Effector memory CD8-positive, alpha-beta T cell (primary cell): ENCODE measurements around the gene PNISR.

Experiments
- ATAC-seq: fragments of 150-1000 bp; cut with Tn5 transposase; replicated peaks from 2 replicates; pipeline ENCODE4 v1.10.0; 2021; ENCODE audit warnings: mild to moderate bottlenecking, moderate library complexity
- DNase-seq, 3 experiments: peaks; one replicate each; pipeline ENCODE4 v3.0.0; 2021
- H3K27ac Mint-ChIP-seq, 2 donors: one replicate each; pipeline ENCODE4 v1.8.0; 2022; ENCODE audit warnings: mild to moderate bottlenecking in 2 of 2, mixed read lengths in 2 of 2, moderate library complexity in 2 of 2
- H3K27me3 Mint-ChIP-seq, 2 donors: one replicate each; pipeline ENCODE4 v1.8.0; 2022; ENCODE audit warnings: mixed read lengths in 2 of 2
- H3K36me3 Mint-ChIP-seq: one replicate; pipeline ENCODE4 v1.8.0; 2022; ENCODE audit warnings: mild to moderate bottlenecking, moderate library complexity, mixed read lengths; ENCODE audit not compliant: insufficient read depth
- H3K4me1 Mint-ChIP-seq, 2 donors: one replicate each; pipeline ENCODE4 v1.8.0; 2022; ENCODE audit warnings: low read depth in 2 of 2, mixed read lengths in 2 of 2
- H3K4me3 Mint-ChIP-seq, 2 donors: one replicate each; pipeline ENCODE4 v1.8.0; 2022; ENCODE audit warnings: mild to moderate bottlenecking in 2 of 2, mixed read lengths in 2 of 2, moderate library complexity in 2 of 2
- H3K9me3 Mint-ChIP-seq, 2 donors: one replicate each; pipeline ENCODE4 v1.8.0; 2022; ENCODE audit warnings: mixed read lengths in 2 of 2

Gene PNISR

DNA sequence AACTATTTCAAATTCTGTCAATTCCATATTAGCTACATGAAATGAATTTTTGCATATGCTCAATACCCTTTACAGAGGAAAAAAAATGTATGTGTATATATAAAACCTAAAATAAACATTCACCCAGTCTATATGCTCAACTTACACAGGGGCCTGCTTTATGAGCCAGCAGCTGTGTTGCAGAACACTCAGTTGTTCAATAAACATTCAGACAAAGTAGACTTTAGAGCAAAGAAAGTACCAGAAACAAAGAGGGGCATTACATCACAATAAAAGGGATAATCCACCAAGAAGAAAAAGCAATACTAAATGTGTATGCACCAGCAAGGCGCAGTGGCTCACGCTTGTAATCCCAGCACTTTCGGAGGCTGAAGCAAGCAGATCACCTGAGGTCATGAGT lies 40.6 kb downstream of the PNISR start:
- Mint-ChIP-seq H3K36me3 (no peaks in the 10 kb centered on the region), H3K4me3 (no peak overlapping the region), H3K27me3 (no peaks in the 10 kb centered on the region), H3K4me1 (peaks cover 0 to 2% of the 10 kb centered on the region in 2 donors), H3K9me3 (no peaks in the 10 kb centered on the region), H3K27ac (no peak overlapping the region)
- DNase-seq = no peak
- ATAC-seq = no peak

DNA sequence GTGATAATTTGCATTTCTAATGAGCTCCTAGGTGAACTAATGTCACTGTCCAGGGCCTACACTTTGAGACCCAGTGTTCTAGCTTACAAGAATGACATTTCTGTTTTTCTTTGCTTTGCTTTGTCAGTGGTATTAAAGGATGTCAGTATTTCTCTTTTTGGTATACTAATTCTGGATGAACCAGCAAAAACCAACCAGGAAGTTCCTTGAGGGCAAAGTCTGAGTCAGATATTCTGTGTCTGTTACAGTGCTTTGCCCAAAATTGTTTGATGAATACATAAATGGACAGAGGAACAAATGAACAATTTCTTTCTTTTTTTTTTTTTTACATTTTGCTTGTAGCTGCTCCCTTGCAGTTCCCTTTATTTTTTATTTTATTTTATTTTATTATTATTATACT lies 46.5 kb downstream of the PNISR start:
- DNase-seq (no peak), ATAC-seq (no peak)
- H3K36me3 Mint-ChIP-seq = no peaks in the 10 kb centered on the region
- no peaks in the 10 kb centered on the region for H3K4me1 Mint-ChIP-seq
- no peak overlapping the region for H3K4me3 Mint-ChIP-seq
- no peaks in the 10 kb centered on the region for H3K27me3 Mint-ChIP-seq
- no peaks in the 10 kb centered on the region for H3K9me3 Mint-ChIP-seq
- H3K27ac Mint-ChIP-seq = no peak overlapping the region

DNA sequence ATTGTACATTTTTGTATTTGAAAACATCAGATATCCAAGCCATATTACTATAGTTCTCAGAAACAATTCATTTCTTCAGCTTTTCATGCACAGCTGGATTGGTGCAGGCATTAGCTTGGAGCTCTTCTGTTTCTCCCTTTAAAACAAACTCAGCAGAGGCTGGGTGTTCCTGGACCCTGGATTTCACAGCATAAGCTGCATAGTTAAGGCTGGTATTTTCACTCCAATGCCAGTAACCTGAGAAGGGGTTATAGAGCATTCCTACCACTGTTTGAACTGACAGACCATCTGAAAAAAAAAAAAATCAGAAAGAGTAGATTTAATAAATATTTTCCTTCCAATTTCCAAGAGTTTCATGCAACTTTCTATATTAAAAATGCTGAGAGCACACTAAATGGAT lies 55.6 kb downstream of the PNISR start:
- Mint-ChIP-seq H3K27ac (no peak overlapping the region), H3K4me3 (no peak overlapping the region), H3K36me3 (peaks cover 8% of the 10 kb centered on the region), H3K9me3 (no peaks in the 10 kb centered on the region), H3K4me1 (no peaks in the 10 kb centered on the region), H3K27me3 (no peaks in the 10 kb centered on the region)
- DNase-seq (no peak), ATAC-seq (no peak)

DNA sequence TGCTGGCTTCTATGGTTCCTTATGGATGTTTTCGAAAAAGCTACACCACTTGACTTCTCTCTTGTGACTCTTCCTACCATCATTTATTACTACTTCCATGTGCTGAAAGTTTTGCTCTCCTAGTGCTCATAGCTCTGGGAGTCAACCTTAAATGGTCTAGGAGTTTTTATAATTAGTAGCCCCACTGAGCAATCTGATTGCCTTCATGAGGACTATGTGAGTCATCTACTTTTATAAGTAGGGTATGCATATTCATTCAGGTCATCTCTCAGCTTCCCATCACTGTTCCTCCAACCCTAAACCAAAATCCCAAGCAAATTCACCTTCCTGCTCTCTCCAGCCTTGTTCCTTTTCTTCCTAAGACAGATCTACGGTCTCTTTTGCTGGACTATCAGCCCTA lies 58.3 kb downstream of the PNISR start:
- Mint-ChIP-seq H3K36me3 (peaks cover 2% of the 10 kb centered on the region), H3K9me3 (no peaks in the 10 kb centered on the region), H3K27me3 (peaks cover 1 to 3% of the 10 kb centered on the region in 2 donors), H3K4me3 (no peak overlapping the region), H3K27ac (no peak overlapping the region), H3K4me1 (no peaks in the 10 kb centered on the region)
- DNase-seq (no peak), ATAC-seq (no peak)

DNA sequence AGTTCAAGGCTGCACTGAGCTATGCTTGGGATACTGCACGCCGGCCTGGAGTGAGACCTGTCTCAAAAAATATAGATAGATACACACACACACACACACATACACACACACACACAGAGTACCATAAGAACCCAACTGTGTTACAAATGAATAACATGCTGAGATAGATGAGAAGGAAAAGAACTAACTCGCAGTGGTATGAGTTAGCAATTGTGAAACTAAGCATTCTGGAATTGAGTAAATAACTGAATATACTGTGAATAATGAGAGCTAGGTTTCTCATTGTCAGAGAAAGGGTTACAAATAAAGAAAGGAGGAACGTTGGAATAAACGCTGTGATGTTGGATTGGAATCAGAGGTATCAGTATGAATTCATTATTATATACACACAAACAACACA lies 61.1 kb downstream of the PNISR start:
- ATAC-seq = no peak
- Mint-ChIP-seq H3K27me3 (peaks cover 12 to 18% of the 10 kb centered on the region in 2 donors), H3K4me3 (no peak overlapping the region), H3K27ac (no peak overlapping the region), H3K36me3 (no peaks in the 10 kb centered on the region), H3K9me3 (no peaks in the 10 kb centered on the region), H3K4me1 (no peaks in the 10 kb centered on the region)
- DNase-seq = no peak

- Mint-ChIP-seq H3K9me3 (no peaks in the 10 kb centered on the region), H3K4me3 (no peak overlapping the region), H3K27ac (no peak overlapping the region), H3K36me3 (no peaks in the 10 kb centered on the region), H3K27me3 (peaks cover 12 to 18% of the 10 kb centered on the region in 2 donors), H3K4me1 (no peaks in the 10 kb centered on the region)
- DNase-seq (no peak), ATAC-seq (no peak)
Measured at GRCh38 chr6:99362678-99363268, 62.3 kb downstream of the PNISR start.

DNA sequence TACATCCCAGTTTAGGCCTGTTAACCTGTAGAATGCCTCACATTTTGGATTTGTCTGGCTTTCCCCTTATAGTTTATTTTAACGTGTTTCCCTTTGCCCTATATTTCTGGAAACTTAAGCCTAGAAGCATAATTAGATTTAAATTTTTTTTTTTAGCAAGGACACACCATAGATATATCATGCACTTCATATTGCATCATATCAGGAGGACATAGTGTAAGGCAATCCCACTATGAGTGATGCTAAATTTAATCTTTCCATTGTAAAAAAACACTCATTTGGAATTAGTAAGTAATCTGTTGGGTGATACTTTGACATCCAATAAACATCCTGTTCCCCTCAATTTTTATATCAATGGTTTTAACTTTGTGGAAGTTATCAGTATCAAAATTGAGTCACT lies 65.3 kb downstream of the PNISR start:
- H3K4me3 Mint-ChIP-seq = no peak overlapping the region
- H3K4me1 Mint-ChIP-seq = no peaks in the 10 kb centered on the region
- no peak overlapping the region for H3K27ac Mint-ChIP-seq
- ATAC-seq (no peak), DNase-seq (no peak)
- peaks cover 29 to 32% of the 10 kb centered on the region in 2 donors for H3K27me3 Mint-ChIP-seq
- H3K9me3 Mint-ChIP-seq = no peaks in the 10 kb centered on the region
- H3K36me3 Mint-ChIP-seq = no peaks in the 10 kb centered on the region

GRCh38 chr6:99356641-99357040 lies 68.5 kb downstream of the PNISR start:
- Mint-ChIP-seq H3K36me3 (no peaks in the 10 kb centered on the region), H3K4me1 (no peaks in the 10 kb centered on the region), H3K9me3 (no peaks in the 10 kb centered on the region), H3K27me3 (peaks cover 42 to 44% of the 10 kb centered on the region in 2 donors), H3K27ac (no peak overlapping the region), H3K4me3 (no peak overlapping the region)
- DNase-seq (no peak), ATAC-seq (no peak)

- DNase-seq (no peak), ATAC-seq (no peak)
- Mint-ChIP-seq H3K36me3 (no peaks in the 10 kb centered on the region), H3K4me1 (peaks cover 3% of the 10 kb centered on the region in 2 donors), H3K27ac (no peak overlapping the region), H3K27me3 (peaks cover 46 to 51% of the 10 kb centered on the region in 2 donors), H3K9me3 (no peaks in the 10 kb centered on the region), H3K4me3 (no peak overlapping the region)
Measured at GRCh38 chr6:99354983-99355382, 70.1 kb downstream of the PNISR start.

DNA sequence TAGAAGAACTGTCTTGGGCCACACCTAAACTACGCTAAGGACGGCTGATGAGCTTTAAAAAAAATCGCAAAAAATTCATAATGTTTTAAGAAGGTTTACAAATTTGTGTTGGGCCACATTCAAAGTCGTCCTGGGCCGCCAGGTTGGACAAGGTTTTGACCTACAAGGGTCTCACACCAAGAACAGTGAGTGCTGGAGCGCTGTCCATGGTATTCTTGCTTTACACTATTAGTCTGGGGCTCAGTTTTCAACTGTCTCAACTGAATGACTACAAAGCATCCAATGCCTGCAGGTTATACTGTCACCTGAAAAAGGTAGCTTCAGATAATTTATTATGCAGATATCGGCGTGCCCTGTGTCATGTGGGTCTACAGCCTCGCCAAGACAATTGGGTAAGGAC lies 72.0 kb downstream of the PNISR start:
- Mint-ChIP-seq H3K4me3 (no peak overlapping the region), H3K27me3 (peaks cover 57 to 61% of the 10 kb centered on the region in 2 donors), H3K9me3 (no peaks in the 10 kb centered on the region), H3K36me3 (no peaks in the 10 kb centered on the region), H3K4me1 (peaks cover 3% of the 10 kb centered on the region in 2 donors), H3K27ac (no peak overlapping the region)
- ATAC-seq (no peak), DNase-seq (no peak)

GRCh38 chr6:99350573-99350972 lies 74.5 kb downstream of the PNISR start:
- Mint-ChIP-seq H3K27ac (no peak overlapping the region), H3K4me3 (no peak overlapping the region), H3K36me3 (no peaks in the 10 kb centered on the region), H3K4me1 (peaks cover 3% of the 10 kb centered on the region in 2 donors), H3K9me3 (no peaks in the 10 kb centered on the region), H3K27me3 (peaks cover 58 to 67% of the 10 kb centered on the region in 2 donors)
- DNase-seq (no peak), ATAC-seq (no peak)

DNA sequence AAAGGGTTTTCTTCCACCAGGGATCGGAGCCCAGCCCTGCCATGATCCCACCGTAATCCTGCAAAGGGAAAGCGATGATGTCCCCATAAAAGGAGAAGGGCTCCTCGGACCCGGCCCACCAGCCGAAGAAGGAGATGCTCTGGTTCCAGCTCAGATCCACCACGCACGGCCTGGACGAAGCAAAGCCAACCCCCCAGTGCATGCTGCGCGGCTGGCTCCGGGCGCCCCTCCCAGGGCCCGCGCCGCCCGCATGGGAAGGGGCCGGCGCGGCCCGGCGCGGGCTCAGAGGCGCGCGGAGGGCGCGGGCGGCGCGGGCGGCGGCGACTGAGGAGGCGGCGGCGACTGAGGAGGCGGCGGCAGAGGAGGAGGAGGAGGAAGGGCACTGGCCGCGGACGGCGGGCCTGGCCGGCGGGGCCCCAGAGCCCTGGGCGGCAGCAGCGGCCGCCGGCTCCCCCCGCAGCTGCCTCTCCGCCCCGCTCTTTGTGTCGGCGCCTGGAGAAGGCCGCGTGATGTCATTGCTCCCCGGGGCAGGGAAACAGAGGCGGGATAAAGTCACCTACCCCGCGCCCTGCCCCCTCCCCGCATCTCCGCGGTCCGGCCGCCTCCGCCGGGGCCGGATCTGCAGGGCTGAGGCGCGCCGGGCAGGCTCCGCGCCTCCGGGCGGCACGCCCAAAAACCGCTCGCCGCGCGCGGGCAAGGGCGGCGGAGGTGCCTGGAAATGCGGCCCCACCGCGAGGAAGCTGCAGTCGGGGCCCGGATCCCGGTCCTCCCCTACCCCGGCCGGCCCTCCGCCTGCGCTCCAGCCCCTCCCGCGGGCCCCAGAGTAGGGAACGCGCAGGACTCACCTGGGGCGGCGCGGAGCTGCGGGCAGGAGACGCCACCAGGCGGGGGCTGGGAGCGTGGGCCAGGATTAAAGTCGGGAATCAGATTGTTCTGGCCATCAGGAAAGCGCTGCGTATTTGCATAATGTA lies 75.7 kb downstream of the PNISR start, which contains the start of gene FAXC:
FAXC (minus strand) TSS at position 504 of the 971 bp plus-strand sequence; CDS start at position 202, 302 bp downstream.
- Mint-ChIP-seq H3K27ac (no peak within 1 kb of the TSS), H3K36me3 (no peaks in the 10 kb centered on the region), H3K4me1 (peaks cover 3% of the 10 kb centered on the region in 2 donors)

DNA sequence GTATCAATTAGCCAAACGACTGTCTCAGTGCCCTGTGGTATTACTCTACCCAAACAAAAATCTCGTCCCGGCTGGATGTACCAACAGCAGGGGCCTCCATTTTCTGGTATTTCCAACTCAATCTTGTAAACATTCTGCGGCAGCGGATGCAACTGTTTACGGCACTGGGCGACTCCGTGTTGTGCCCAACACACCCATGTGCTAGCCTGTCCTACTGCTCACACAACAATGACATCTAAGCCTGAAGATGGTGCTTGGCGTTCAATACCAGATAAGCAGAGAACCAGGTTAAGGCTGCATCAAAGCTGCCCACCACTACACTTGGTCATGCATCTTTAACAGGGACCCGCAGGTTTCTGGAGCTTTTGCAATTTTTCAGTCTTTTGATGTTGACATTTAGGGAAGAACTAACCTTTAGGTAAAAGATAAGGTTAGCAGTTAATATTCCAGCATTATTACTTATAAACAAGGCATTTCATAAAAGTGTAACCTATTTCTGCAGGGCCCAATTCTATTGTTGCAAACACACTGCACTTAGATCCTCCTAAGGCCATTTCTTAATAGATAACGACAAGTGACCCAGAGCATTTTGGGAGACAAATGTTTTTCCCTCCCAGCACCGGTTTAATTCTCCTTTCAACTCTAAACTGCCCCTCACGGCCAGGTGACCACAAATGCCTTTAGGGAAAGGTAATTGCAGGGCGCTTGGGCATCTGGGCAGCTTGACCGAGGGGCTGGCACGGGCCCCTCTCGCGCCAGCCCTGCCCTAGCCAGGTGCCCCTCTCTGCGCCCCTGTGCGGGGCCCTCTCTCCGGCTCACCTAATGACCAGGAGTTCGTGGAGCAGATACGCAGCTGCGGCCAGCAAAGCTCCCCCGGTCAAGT lies 76.6 kb downstream of the PNISR start:
- Mint-ChIP-seq H3K9me3 (no peaks in the 10 kb centered on the region), H3K36me3 (no peaks in the 10 kb centered on the region), H3K27ac (no peak overlapping the region), H3K4me1 (peaks cover 3% of the 10 kb centered on the region in 2 donors), H3K4me3 (peak overlapping the region in 1 of 2 donors; percentile 6), H3K27me3 (peaks cover 44 to 68% of the 10 kb centered on the region in 2 donors)
- no peak for DNase-seq
- no peak for ATAC-seq

More for the DNA sequence above, 75.7 kb downstream of the PNISR start, which contains the start of gene FAXC:
- Mint-ChIP-seq H3K27me3 (peaks cover 50 to 67% of the 10 kb centered on the region in 2 donors), H3K4me3 (peak within 1 kb of the TSS; percentile 20 to 37), H3K9me3 (no peaks in the 10 kb centered on the region)
- ATAC-seq (peak; percentile 8), DNase-seq (no peak)
